ENCODE measurements around the gene KRTAP10-11. TPM values are rescaled to one million over a fixed set of nuclear protein-coding genes. Genes with fewer than 3 reads are reported as not detected.

KRTAP10-11 gene
- total RNA-seq, 1 donor from 2014 or later: not detected

GRCh38 chr21:44613386-44614155 lies 32.6 kb upstream of the KRTAP10-11 start:
- Mint-ChIP-seq H3K4me1 (ENCODE audit: unreplicated experiment) (no peaks in the 10 kb centered on the region), H3K4me3 (ENCODE audit: unreplicated experiment) (no peak overlapping the region), H3K27me3 (ENCODE audit: unreplicated experiment) (peaks cover 4% of the 10 kb centered on the region), H3K27ac (ENCODE audit: unreplicated experiment) (no peak overlapping the region), H3K9me3 (ENCODE audit: unreplicated experiment) (peaks cover 21% of the 10 kb centered on the region), H3K36me3 (ENCODE audit: unreplicated experiment) (no peaks in the 10 kb centered on the region)
- TF ChIP-seq CTCF (IDR thresholded peaks at IDR 0.05): no peak
- peak; percentile 80 for DNase-seq (ENCODE audit: extremely low spot score, unreplicated experiment)

DNA sequence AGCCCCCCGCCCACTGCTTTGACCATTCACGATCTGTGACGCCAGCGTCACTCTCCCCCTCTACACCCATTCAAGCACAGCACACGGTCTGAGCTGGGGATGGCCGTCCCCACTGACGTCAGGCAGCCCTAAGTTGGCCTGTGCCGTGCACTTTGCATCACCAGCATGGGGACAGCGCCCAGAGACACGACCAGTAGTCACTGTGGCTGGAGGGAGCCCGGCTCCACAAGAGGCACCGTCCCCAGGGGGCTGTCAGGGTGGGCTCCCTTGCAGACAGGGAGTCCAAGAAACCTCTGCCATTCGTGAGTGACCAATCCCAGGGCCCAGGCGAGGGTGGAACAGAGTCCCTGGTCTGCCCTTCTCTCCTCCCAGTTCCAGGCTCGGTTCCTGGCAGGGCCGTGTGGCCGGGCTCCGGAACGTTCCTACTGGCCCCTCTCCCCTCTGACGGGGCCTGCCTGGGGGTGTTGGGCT lies 32.0 kb upstream of the KRTAP10-11 start:
- H3K27me3 Mint-ChIP-seq (ENCODE audit: unreplicated experiment): peaks cover 4% of the 10 kb centered on the region
- H3K36me3 Mint-ChIP-seq (ENCODE audit: unreplicated experiment): no peaks in the 10 kb centered on the region
- peak; percentile 80 for DNase-seq (ENCODE audit: extremely low spot score, unreplicated experiment)
- H3K4me3 Mint-ChIP-seq (ENCODE audit: unreplicated experiment): no peak overlapping the region
- H3K9me3 Mint-ChIP-seq (ENCODE audit: unreplicated experiment): peaks cover 16% of the 10 kb centered on the region
- H3K4me1 Mint-ChIP-seq (ENCODE audit: unreplicated experiment): no peaks in the 10 kb centered on the region
- H3K27ac Mint-ChIP-seq (ENCODE audit: unreplicated experiment): no peak overlapping the region
- TF ChIP-seq CTCF (IDR thresholded peaks at IDR 0.05): no peak

DNA sequence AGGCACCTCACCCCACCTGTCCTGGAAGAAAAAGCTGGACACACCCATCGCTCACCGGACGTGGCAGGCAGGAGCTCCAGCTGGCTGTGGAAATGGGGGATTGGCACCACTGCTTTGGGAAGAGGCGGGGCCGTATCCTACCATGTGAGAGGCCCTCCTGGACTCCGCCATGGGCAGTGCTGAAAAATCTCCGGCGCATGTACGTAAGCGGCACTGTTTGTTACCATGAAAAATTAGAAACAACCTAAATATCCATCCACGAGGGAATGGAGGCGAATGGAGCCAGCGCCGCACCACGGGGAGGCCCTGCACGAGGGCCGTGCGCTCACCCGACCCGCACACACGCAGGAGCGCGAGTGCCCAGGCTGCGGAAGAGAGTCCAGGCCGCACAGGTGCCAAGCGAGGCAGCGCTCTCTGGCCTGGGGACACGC lies 31.2 kb upstream of the KRTAP10-11 start:
- H3K9me3 Mint-ChIP-seq (ENCODE audit: unreplicated experiment): peaks cover 16% of the 10 kb centered on the region
- no peak overlapping the region for H3K4me3 Mint-ChIP-seq (ENCODE audit: unreplicated experiment)
- no peak overlapping the region for H3K27ac Mint-ChIP-seq (ENCODE audit: unreplicated experiment)
- peaks cover 10% of the 10 kb centered on the region for H3K27me3 Mint-ChIP-seq (ENCODE audit: unreplicated experiment)
- H3K36me3 Mint-ChIP-seq (ENCODE audit: unreplicated experiment): no peaks in the 10 kb centered on the region
- DNase-seq (ENCODE audit: extremely low spot score, unreplicated experiment): peak; percentile 76
- H3K4me1 Mint-ChIP-seq (ENCODE audit: unreplicated experiment): no peaks in the 10 kb centered on the region
- no peak for TF ChIP-seq CTCF (IDR thresholded peaks at IDR 0.05)

GRCh38 chr21:44615466-44615865 lies 30.7 kb upstream of the KRTAP10-11 start:
- no peak for DNase-seq (ENCODE audit: extremely low spot score, unreplicated experiment)
- Mint-ChIP-seq H3K27me3 (ENCODE audit: unreplicated experiment) (peaks cover 11% of the 10 kb centered on the region), H3K4me3 (ENCODE audit: unreplicated experiment) (no peak overlapping the region), H3K9me3 (ENCODE audit: unreplicated experiment) (peaks cover 18% of the 10 kb centered on the region), H3K4me1 (ENCODE audit: unreplicated experiment) (no peaks in the 10 kb centered on the region), H3K27ac (ENCODE audit: unreplicated experiment) (no peak overlapping the region), H3K36me3 (ENCODE audit: unreplicated experiment) (no peaks in the 10 kb centered on the region)
- no peak for TF ChIP-seq CTCF (IDR thresholded peaks at IDR 0.05)

DNA sequence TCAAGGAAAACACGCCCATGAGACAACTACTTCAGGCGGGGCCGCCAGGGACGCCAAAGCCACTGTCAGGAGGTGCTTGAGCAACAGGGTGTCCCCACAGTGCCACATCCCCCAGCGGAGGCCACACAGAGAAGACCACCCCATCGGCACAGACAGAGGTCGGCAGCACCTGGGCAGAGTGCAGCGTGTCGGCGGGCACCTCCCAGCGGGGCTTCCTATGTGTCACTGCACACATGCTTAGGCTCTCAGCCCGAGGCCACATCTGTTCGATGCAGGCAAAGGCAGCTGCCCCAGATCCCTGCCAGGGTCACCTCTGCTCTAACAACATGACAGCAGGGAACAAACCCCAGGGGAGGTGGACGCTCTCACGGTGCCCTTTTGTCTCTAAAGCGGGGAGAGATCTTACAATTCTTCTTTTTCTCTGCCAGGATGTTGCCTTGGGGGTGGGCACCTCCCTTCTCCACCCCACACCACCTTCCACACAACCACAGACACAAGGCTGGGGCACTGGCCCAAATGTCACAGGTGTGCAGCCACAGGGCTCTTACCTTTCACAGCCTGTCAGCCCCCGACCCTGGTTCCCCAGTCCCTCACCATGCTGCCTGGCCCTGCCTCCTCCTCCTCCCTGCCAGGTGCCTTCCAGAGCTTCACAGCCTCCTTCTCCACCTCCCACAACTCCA lies 30.2 kb upstream of the KRTAP10-11 start:
- DNase-seq (ENCODE audit: extremely low spot score, unreplicated experiment): peak; percentile 83
- H3K27me3 Mint-ChIP-seq (ENCODE audit: unreplicated experiment): peaks cover 11% of the 10 kb centered on the region
- no peak for TF ChIP-seq CTCF (IDR thresholded peaks at IDR 0.05)
- H3K36me3 Mint-ChIP-seq (ENCODE audit: unreplicated experiment): no peaks in the 10 kb centered on the region
- H3K4me1 Mint-ChIP-seq (ENCODE audit: unreplicated experiment): no peaks in the 10 kb centered on the region
- no peak overlapping the region for H3K27ac Mint-ChIP-seq (ENCODE audit: unreplicated experiment)
- H3K9me3 Mint-ChIP-seq (ENCODE audit: unreplicated experiment): peaks cover 19% of the 10 kb centered on the region
- no peak overlapping the region for H3K4me3 Mint-ChIP-seq (ENCODE audit: unreplicated experiment)

Data from osteocyte (in vitro differentiated cells).